Suppressor macrophage treated with lipopolysaccharide for 4 hours (primary cell): Measurements from ENCODE around the gene DGKQ.
A peak's percentile ranks its signal among the peaks of the same experiment; 100 is the strongest.
"Not testable (repeated sequence)": the region's sequence is repeated elsewhere in the genome, so short reads cannot be mapped to it uniquely, and the experiment has no call there.

Experiments
- DNase-seq: peaks from one replicate; pipeline ENCODE4 v3.0.0-alpha.2; 2020

Gene DGKQ

GRCh38 chr4:949656-950055 lies 23.7 kb downstream of the DGKQ start:
- no peak for DNase-seq

- no peak for DNase-seq
These were observed 24.5 kb downstream of the DGKQ start for GRCh38 chr4:948936-949300.

DNA sequence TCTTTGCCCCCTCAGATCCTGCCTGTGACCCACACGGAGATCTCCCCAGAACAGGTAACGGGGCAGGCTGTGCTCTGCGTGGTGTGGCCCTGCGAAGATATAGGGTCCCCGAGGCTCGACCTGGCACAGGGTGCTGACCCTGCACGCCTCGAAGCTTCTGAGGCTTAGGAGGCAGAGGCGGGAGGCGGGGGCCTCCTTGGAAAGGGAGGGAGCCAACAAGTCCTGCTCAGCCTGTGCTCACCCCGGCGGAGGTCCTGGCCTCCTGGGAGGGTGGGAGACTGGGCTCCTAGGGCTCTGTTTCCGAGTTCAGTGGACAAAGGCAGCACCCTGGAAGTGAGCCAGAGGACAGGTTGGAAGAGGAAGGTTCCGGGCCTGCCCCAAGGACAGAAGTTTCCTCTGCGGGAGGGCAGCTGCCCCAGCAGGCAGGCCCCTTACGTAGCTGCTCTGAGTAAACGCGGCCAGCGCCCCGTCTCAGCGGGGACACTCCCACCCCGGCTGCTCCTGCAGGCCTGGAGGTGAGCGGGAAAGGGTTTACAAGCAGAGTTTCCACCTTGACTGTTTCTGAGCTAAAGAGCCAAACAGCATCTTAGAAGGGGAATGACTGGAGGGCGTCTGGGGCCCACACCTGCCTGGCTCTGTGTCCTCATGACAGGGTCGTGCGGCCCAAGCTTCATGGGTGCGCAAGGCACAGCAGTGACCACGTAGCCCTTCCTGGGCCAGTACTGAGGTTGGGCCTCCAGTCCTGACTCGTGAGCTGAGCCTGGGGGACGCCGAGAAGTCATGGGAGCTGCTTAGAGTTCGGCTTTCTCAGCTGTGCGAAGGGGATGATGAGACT lies 25.1 kb downstream of the DGKQ start:
- DNase-seq, result no peak

- DNase-seq, result no peak
These were observed 25.8 kb downstream of the DGKQ start for GRCh38 chr4:947491-947971.

DNA sequence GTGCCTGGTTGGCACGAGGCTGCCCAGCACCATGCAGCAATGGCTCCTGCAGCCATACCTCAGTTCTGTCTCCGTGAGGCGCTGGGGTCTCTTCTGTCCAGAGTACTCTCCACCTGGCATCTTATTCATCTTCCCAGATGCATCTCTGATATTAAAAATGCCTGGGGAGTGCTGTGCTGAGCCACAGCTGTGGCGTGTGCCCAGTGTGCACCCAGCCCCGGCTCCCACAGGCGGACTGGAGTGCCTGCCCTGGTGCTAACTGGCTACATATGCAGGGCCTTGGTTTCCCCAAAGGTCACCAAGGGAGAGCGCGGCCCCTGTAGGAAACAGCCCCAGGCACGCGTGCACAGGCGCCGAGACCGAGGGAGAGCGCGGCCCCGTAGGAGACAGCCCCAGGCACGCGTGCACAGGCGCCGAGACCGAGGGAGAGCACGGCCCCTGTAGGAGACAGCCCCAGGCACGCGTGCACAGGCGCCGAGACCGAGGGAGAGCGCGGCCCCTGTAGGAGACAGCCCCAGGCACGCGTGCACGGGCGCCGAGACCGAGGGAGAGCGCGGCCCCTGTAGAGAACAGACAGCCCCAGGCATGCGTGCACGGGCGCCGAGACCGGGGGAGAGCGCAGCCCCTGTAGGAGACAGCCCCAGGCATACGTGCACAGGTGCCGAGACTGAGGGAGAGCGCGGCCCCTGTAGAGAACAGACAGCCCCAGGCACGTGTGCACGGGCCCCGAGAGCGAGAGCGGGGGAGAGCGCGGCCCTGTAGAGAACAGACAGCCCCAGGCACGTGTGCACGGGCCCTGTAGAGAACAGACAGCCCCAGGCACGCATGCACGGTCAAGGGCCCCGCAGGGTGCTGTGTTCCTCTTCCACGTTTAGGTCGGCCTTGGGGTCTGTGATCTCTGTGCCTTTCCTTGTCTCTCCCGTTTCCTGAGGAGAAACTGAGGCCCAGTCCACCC lies 26.6 kb downstream of the DGKQ start:
- no peak for DNase-seq

DNA sequence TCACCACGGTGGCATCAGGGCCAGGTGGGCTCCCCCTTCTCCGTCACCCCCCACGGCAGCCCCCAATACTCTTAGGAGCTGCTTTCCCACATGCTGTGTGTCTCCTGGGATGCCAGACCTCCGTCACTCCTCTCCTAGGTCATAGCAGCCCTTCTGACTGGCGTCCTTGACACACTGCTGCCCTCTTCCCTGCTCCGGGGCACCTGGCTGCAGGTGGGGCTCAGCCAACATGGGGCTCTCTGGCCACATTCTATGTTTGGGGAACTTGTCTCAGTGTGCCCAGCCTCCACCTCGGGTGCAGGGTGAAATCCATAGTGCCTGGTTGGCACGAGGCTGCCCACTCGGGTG lies 27.3 kb downstream of the DGKQ start:
- DNase-seq, result no peak

DNA sequence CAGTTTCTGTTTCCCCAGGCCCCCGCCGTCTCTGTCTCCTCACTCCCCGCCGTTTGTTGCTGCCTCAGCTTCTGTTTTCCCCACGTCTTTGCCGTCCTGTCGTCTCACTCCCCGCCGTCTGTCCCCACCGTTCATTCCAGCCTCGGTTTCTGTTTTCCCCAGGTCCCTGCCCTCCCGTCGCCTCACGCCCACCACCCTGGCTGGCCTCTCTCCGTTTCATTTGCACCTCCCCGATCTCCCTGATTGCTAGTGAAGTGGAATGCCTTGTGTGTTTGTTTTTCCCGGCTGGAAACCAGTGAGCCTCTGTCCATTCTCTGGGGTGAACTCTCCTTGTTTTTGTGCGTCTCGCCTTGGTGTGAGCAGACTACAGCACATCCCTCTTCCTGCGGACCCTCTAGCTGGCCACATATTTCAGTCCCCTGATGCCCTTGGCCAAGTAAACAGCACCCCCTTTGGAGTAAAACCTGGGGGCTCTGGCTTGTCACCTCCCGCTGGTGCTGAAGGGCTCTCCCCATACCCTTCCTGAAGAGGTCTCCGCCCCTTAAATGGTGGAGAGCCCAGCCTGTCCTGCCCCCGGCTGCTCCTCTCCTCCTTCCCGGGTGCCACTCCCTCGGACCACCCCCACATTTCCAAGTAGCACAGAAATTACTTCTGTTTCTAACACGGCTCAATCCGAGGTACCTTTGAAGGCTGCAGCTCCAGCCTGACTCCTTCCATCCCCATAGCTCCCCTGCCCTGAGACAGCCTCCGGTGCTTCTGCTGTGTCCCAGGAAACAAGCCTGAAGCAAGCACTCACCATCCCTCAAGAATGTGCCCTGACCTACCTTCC lies 27.9 kb downstream of the DGKQ start:
- no peak for DNase-seq

GRCh38 chr4:939508-939907 lies 33.9 kb downstream of the DGKQ start:
- DNase-seq, result not testable (repeated sequence)

- DNase-seq, result peak; percentile 12
These were observed 40.7 kb downstream of the DGKQ start for GRCh38 chr4:932713-933070.

GRCh38 chr4:931960-932712 lies 41.2 kb downstream of the DGKQ start, which contains the start of the genes GAK and TMEM175:
TSS of gene GAK (minus strand) at chr4:932316. CDS start at chr4:932187, 129 bp downstream.
TSS of gene TMEM175 (plus strand) at chr4:932460. CDS start at chr4:947740, 15,280 bp downstream.
- peak; percentile 99 for DNase-seq

- peak; percentile 54 for DNase-seq
These were observed 42.0 kb downstream of the DGKQ start for GRCh38 chr4:931194-931959.

DNA sequence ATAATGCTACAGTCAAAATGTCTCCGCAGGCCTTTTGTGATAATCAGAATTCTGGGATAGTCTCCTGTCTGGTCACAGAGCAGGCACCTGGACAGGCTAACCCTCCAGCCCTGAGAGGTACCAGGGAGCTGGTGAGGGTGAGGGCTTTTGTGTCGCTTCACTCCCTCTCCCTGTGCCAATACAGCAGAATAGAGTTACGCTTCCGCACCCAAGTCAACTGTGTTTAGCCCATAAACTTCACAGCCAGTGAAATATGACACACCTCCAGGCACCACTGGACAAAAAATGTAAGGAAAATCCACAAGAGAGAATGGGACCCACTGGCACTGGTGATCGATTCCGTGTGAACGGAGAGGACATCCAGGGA lies 42.6 kb downstream of the DGKQ start:
- DNase-seq, result no peak

DNA sequence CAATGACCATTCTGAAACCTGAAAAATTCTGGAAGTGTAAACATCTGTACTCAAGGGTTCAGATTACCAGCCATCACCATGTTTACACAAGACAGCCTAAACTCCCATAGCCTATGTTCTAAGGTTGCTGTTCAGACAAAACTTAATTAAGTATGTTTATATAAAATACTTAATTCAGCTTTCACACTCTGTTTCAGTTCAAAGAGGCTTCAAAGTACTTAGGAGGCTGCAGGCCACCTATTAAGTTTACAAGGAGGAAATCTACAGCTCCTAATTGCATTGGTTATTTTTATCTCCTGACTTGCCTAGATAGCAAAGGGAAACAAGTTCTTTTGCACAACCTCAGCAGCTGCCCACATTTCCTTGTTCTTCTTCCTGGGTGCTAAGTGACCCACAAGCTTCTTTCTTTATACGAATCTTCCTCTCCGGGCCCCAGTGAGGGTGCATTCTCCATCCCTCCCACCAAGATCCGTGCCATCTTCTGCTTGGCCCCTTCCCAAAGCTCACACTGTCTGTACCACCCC lies 43.3 kb downstream of the DGKQ start:
- peak; percentile 65 for DNase-seq

GRCh38 chr4:929096-929765 lies 44.1 kb downstream of the DGKQ start:
- DNase-seq, result no peak

- not testable (repeated sequence) for DNase-seq
These were observed 45.8 kb downstream of the DGKQ start for GRCh38 chr4:927566-927965.

GRCh38 chr4:926538-926937 lies 46.8 kb downstream of the DGKQ start:
- DNase-seq, result no peak

DNA sequence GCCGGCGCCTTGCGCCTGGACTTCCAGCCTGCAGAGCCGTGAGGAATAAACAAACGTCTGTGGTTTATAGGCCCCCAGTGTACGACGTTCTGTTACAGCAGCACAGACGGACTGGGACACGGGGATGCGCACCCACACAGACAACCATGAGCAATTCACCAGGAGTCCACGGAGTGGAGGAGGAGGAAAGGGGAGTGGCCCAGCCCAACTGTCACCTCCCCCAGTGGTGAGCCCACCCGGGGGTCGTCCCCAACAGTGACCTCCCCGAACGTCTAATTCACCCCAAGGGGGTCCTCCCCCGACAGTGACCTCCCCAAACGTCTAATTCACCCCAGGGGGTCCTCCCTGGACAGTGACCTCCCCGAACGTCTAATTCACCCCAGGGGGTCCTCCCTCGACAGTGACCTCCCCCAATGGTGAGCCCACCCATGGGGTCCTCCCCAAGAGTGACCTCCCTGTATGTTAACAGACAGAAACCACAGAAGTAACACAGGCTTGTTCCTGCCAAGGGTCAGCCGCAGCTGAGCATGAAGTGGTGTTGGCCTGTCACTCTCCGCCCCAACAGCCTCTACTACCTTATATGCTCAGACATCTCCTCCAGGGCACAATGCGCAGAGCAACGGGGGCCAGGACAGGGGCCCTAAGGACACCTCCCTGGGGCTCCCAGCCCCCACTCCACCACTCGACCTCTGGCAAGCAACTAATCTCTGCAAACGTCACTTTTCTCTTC lies 47.4 kb downstream of the DGKQ start:
- DNase-seq, result no peak

- no peak for DNase-seq
These were observed 48.2 kb downstream of the DGKQ start for GRCh38 chr4:925171-925570.
